Smooth muscle cell (in vitro differentiated cells): ENCODE results near the gene ATP1A2. TPM values are rescaled to one million over a fixed set of nuclear protein-coding genes. Genes with fewer than 3 reads are reported as not detected.
A peak's percentile ranks its signal among the peaks of the same experiment; 100 is the strongest.
"Not testable (repeated sequence)": the region's sequence is repeated elsewhere in the genome, so short reads cannot be mapped to it uniquely, and the experiment has no call there.

Experiments
- DNase-seq: peaks from one replicate; lab custom pipeline; 2025; ENCODE audit not compliant: unreplicated experiment; lab: John Stamatoyannopoulos, UW
- H2AFZ ChIP-seq: fragments of 200-600 bp; sonication (generic); 2 replicates; pipeline ENCODE4 v1.6.0; 2016; ENCODE audit warnings: antibody characterized with exemption, low read depth, mild to moderate bottlenecking
- H3F3A ChIP-seq: fragments of 200-600 bp; sonication (generic); 2 replicates; pipeline ENCODE4 v1.6.0; 2017; ENCODE audit warnings: antibody characterized with exemption, low read depth
- H3K27ac ChIP-seq: fragments of 200-600 bp; sonication (generic); 2 replicates; pipeline ENCODE4 v1.5.1; 2016; ENCODE audit warnings: low read depth, mild to moderate bottlenecking
- H3K27me3 ChIP-seq: fragments of 200-600 bp; sonication (generic); 2 replicates; pipeline ENCODE4 v1.6.1; 2016; ENCODE audit warnings: low read depth, mild to moderate bottlenecking
- H3K36me3 ChIP-seq: fragments of 200-600 bp; sonication (generic); 2 replicates; pipeline ENCODE4 v1.5.1; 2016; ENCODE audit warnings: low read depth
- H3K4me1 ChIP-seq: fragments of 200-600 bp; sonication (generic); 2 replicates; pipeline ENCODE4 v1.5.1; 2016; ENCODE audit warnings: low read depth
- H3K4me2 ChIP-seq: fragments of 200-600 bp; sonication (generic); 2 replicates; pipeline ENCODE4 v1.6.0; 2016; ENCODE audit warnings: mild to moderate bottlenecking
- H3K4me3 ChIP-seq: fragments of 200-600 bp; sonication (generic); 2 replicates; pipeline ENCODE4 v1.5.1; 2016; ENCODE audit warnings: mild to moderate bottlenecking
- H3K79me2 ChIP-seq: fragments of 200-600 bp; sonication (generic); 2 replicates; pipeline ENCODE4 v1.6.0; 2016; ENCODE audit warnings: low read depth, mild to moderate bottlenecking
- H3K9ac ChIP-seq: fragments of 200-600 bp; sonication (generic); 2 replicates; pipeline ENCODE4 v1.6.0; 2016; ENCODE audit warnings: low read depth
- H3K9me3 ChIP-seq: fragments of 200-600 bp; sonication (generic); replicated peaks from 2 replicates; pipeline ENCODE4 v1.5.1; 2016; ENCODE audit warnings: low read depth
- H4K20me1 ChIP-seq: fragments of 200-600 bp; sonication (generic); 2 replicates; pipeline ENCODE4 v1.6.0; 2016; ENCODE audit warnings: low read depth
- WGBS: methylation state at CpG from one replicate; pipeline ENCODE4 v1.1.7; 2016; ENCODE audit warnings: low lambda C conversion rate; 5-methylcytosine and 5-hydroxymethylcytosine counted together
- polyA plus RNA-seq: library from polyadenylated mRNA; unstranded; fragments of >200 nt; fragmentation: Nextera tagmentation; extraction: Ambion mirVana; gene quantifications from 2 replicates; pipeline ENCODE4 v1.2.1, GENCODE V29; 2016
- total RNA-seq: library from RNA; depleted of rRNA; stranded (reverse); fragments of >200 nt; gene quantifications from 2 replicates; pipeline ENCODE4 v1.2.3, GENCODE V29; 2014
- TF ChIP-seq, protein P1 (sequence below): fragments of 200-600 bp; sonication (generic); IDR thresholded peaks from 2 replicates; pipeline ENCODE4 v1.5.1; 2017; ENCODE audit warnings: borderline replicate concordance, mild to moderate bottlenecking, antibody characterized with exemption; ENCODE audit not compliant: insufficient read depth, poor library complexity, severe bottlenecking

The ATP1A2 gene
- total and polyA plus RNA-seq, 2 experiments from 2014 or later, result not detected

DNA sequence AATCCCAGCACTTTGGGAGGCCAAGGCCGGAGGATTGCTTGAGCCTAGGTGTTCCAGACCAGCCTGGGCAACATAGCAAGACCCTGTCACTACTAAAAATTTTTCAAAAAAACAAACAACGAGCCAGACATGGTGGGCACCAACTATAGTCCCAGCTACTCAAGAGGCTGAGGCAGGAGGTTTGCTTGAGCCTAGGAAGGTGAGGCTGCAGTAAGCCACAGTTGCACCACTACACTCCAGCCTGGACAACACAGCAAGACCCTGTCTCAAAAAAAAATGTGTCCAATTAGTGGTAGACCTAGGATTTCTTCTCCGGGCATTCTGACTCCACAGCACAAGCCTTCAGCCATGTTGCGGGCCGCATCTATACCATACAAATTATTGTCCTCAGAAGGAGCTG, 10.4 kb upstream of the ATP1A2 start:
- Histone ChIP-seq H3K4me1 (peaks cover 22% of the 10 kb centered on the region), H3K4me2 (no peak overlapping the region), H3K27ac (no peak overlapping the region), H2AFZ (no peak overlapping the region), H4K20me1 (no peaks in the 10 kb centered on the region), H3K9me3 (no peaks in the 10 kb centered on the region), H3K79me2 (no peaks in the 10 kb centered on the region), H3K9ac (no peak overlapping the region), H3K4me3 (no peak overlapping the region), H3K27me3 (no peaks in the 10 kb centered on the region), H3F3A (peaks cover 8% of the 10 kb centered on the region), H3K36me3 (no peaks in the 10 kb centered on the region)
- DNase-seq, result no peak
- 81% methylated on average over 5 of the region's 5 CpGs for WGBS
- TF ChIP-seq, protein P1, sequence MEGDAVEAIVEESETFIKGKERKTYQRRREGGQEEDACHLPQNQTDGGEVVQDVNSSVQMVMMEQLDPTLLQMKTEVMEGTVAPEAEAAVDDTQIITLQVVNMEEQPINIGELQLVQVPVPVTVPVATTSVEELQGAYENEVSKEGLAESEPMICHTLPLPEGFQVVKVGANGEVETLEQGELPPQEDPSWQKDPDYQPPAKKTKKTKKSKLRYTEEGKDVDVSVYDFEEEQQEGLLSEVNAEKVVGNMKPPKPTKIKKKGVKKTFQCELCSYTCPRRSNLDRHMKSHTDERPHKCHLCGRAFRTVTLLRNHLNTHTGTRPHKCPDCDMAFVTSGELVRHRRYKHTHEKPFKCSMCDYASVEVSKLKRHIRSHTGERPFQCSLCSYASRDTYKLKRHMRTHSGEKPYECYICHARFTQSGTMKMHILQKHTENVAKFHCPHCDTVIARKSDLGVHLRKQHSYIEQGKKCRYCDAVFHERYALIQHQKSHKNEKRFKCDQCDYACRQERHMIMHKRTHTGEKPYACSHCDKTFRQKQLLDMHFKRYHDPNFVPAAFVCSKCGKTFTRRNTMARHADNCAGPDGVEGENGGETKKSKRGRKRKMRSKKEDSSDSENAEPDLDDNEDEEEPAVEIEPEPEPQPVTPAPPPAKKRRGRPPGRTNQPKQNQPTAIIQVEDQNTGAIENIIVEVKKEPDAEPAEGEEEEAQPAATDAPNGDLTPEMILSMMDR, result no peak

DNA sequence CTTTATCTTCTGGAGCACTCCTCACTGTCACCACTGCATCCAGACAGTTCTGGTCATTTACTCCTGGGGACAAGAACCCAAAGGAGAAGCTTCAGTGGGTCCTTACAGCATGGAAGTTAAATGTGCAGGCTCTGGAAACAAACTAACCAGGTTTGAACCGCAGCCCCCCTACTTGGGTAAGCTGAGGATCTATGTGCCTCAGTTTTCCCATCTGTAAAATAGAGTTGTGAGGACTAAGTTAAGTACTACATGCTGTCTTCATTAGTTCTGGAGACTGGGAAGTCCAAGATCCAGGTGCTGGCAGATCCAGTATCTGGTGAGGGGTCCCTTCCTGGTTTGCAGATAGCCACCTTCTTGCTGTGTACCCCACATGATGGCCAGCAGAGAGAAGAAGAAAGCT, 8.0 kb upstream of the ATP1A2 start:
- WGBS, result 89% methylated on average over 1 of the region's 1 CpG
- no peaks in the 10 kb centered on the region for H3K9me3 ChIP-seq

DNA sequence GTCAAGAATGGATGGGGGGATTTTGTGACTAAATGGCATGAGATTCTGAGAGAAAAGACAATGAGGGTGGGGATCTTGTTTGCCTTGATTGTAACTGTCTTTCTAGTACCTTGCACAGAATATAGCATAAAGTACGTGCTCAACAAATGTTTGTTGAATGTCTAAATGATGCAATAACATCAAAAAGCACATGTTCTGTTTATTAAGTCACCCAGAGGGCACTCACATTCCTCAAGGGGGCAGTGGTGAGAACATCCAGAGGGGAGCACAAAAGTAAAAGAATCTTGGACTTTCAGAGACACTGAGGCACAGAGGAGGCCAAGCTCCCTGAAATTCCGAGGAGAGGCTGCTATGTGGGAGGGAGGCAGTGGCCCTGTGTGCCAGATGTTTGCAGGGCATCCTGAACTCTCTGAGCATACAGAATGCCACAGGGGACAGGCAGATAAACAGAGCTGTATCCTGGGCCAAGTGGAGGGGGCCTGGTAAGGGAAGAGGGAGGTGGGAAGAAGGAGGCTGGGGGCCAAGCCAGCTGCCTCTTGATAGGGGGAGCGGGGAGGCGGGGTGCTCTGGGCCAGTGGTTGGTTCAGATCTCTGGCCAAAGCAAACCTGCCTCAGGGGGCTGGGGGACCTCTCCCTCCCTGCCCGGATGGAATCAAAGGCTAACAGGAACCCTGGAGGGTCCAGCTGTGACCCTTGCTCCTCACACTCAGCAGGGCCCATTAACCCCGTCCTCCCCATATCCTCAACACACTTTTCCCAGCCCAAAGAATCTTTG, 6.5 kb upstream of the ATP1A2 start:
- Histone ChIP-seq H3K36me3 (no peaks in the 10 kb centered on the region), H3K4me1 (peaks cover 30% of the 10 kb centered on the region), H3F3A (no peaks in the 10 kb centered on the region), H3K4me3 (no peak overlapping the region), H3K79me2 (no peaks in the 10 kb centered on the region), H3K27me3 (no peaks in the 10 kb centered on the region), H3K9ac (no peak overlapping the region), H3K4me2 (no peak overlapping the region), H2AFZ (no peak overlapping the region), H3K27ac (no peak overlapping the region), H3K9me3 (no peaks in the 10 kb centered on the region), H4K20me1 (no peaks in the 10 kb centered on the region)
- 69% methylated on average over 5 of the region's 6 CpGs for WGBS
- no peak for DNase-seq
- TF ChIP-seq, protein P1, result peak; percentile 55

More for the DNA sequence above, 8.0 kb upstream of the ATP1A2 start:
- H3K4me1 ChIP-seq, result peaks cover 26% of the 10 kb centered on the region
- H3K27me3 ChIP-seq, result no peaks in the 10 kb centered on the region
- no peak overlapping the region for H3K27ac ChIP-seq
- TF ChIP-seq, protein P1, result no peak
- H3K4me2 ChIP-seq, result no peak overlapping the region
- DNase-seq, result no peak
- no peaks in the 10 kb centered on the region for H3K79me2 ChIP-seq
- no peaks in the 10 kb centered on the region for H3K36me3 ChIP-seq
- no peak overlapping the region for H3K4me3 ChIP-seq
- no peak overlapping the region for H2AFZ ChIP-seq
- no peaks in the 10 kb centered on the region for H4K20me1 ChIP-seq
- no peak overlapping the region for H3K9ac ChIP-seq
- H3F3A ChIP-seq, result no peaks in the 10 kb centered on the region

DNA sequence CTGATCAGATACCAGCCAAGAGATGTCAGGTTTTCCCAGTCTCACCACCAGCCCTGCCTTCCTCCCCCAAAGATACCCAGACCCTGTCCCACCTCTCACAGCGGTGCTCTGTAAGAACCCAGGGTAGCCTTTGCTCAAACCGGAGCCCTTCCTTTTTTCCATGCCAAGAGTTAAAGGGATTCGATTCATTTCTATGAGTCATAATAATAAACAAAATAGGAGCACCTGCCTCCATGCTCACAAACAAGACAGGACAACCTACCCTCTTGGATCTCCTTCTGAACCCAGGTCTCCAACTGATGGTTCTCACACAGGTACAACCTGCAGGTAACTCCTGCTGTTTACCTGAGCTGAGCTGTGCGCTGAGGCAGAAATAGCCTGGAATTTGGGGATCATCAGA, 5.9 kb upstream of the ATP1A2 start:
- no peak overlapping the region for H3K9ac ChIP-seq
- H3K27ac ChIP-seq, result no peak overlapping the region
- H3K4me2 ChIP-seq, result no peak overlapping the region
- H3K27me3 ChIP-seq, result no peaks in the 10 kb centered on the region
- H3K9me3 ChIP-seq, result no peaks in the 10 kb centered on the region
- peaks cover 30% of the 10 kb centered on the region for H3K4me1 ChIP-seq
- no peak for DNase-seq
- no peaks in the 10 kb centered on the region for H3K36me3 ChIP-seq
- no peaks in the 10 kb centered on the region for H3K79me2 ChIP-seq
- no peak overlapping the region for H3K4me3 ChIP-seq
- no peak overlapping the region for H2AFZ ChIP-seq
- no peaks in the 10 kb centered on the region for H3F3A ChIP-seq
- no peaks in the 10 kb centered on the region for H4K20me1 ChIP-seq
- TF ChIP-seq, protein P1, result no peak
- WGBS, result 92% methylated on average over 4 of the region's 4 CpGs

DNA sequence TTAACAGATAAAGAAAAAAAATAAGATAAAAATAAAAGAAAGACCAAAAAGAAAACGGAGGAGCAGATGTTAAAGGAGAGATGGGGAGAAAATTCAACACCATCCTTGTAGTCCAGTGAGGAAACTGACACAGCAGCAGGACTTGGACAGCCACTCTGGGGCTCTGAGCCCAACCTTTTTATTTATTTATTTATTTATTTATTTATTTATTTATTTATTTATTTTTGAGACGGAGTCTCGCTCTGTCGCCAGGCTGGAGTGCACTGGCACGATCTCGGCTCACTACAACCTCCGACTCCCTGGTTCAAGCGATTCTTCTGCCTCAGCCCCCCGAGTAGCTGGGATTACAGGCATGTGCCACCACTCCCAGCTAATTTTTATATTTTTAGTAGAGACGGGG, 4.1 kb upstream of the ATP1A2 start:
- H4K20me1 ChIP-seq, H3K27me3 ChIP-seq, H3K4me3 ChIP-seq, H3K36me3 ChIP-seq, H3K4me2 ChIP-seq, H3K9ac ChIP-seq, H3K9me3 ChIP-seq, H3K27ac ChIP-seq, H3F3A ChIP-seq, H3K79me2 ChIP-seq, H2AFZ ChIP-seq, DNase-seq: not testable (repeated sequence)
- 94% methylated on average over 10 of the region's 10 CpGs for WGBS
- peaks cover 37% of the 10 kb centered on the region for H3K4me1 ChIP-seq
